ENCODE data around the gene AK8.

- TF ChIP-seq, protein P1, sequence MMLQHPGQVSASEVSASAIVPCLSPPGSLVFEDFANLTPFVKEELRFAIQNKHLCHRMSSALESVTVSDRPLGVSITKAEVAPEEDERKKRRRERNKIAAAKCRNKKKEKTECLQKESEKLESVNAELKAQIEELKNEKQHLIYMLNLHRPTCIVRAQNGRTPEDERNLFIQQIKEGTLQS (IDR thresholded peaks at IDR 0.05) = no peak
- TF ChIP-seq, protein P2, sequence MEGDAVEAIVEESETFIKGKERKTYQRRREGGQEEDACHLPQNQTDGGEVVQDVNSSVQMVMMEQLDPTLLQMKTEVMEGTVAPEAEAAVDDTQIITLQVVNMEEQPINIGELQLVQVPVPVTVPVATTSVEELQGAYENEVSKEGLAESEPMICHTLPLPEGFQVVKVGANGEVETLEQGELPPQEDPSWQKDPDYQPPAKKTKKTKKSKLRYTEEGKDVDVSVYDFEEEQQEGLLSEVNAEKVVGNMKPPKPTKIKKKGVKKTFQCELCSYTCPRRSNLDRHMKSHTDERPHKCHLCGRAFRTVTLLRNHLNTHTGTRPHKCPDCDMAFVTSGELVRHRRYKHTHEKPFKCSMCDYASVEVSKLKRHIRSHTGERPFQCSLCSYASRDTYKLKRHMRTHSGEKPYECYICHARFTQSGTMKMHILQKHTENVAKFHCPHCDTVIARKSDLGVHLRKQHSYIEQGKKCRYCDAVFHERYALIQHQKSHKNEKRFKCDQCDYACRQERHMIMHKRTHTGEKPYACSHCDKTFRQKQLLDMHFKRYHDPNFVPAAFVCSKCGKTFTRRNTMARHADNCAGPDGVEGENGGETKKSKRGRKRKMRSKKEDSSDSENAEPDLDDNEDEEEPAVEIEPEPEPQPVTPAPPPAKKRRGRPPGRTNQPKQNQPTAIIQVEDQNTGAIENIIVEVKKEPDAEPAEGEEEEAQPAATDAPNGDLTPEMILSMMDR (IDR thresholded peaks at IDR 0.05; ENCODE audit: low read depth, low read length, missing input control) = no peak
- TF ChIP-seq EGR1 (IDR thresholded peaks at IDR 0.05; ENCODE audit: low read depth in 2 of 2) (no peak), GABPA (IDR thresholded peaks at IDR 0.05 in 1 of 2, conservative IDR thresholded peaks at IDR 0.05 in 1 of 2) (no peak), HNF4A (conservative IDR thresholded peaks at IDR 0.05) (no peak), JUND (IDR thresholded peaks at IDR 0.05) (no peak), RXRA (IDR thresholded peaks at IDR 0.05) (no peak)
Measured at GRCh38 chr9:132849185-132849706, 28.8 kb downstream of the AK8 start.
